ENCODE results near the gene SERPINE1. TPM values are rescaled to one million over a fixed set of nuclear protein-coding genes. Genes with fewer than 3 reads are reported as not detected.

Gene SERPINE1
- total and polyA plus RNA-seq, 2 experiments from 2014 or later: 1,537 to 2,000 TPM

DNA sequence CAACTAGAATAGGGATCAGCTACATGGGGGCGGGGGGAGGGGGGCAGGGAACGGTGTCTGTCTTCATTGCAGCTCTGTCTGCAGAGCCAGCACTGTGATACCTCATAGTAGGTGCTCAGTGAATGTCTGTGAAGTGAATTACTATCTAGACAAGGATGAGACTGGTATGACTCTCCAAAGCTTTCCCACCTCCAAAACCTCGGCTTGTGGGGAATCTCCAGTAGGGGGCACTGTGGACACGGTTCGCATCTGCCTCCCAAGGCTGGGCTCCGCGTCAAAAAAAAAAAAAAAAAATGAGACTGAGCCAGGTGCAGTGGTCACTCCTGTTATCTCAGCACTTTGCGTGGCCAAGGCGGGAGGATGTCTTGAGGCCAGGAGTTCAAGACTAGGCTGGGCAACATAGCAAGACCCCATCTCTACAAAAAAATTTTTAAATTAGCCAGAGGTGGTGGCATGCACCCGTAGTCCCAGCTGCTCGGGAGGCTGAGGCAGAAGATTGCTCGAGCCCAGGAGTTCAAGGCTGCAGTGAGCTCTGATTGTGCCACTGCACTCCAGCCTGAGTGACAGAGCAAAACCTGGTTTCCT lies 32.0 kb upstream of the SERPINE1 start:
- Histone ChIP-seq H2AFZ (no peak overlapping the region), H3K4me1 (ENCODE audit: insufficient read depth) (peaks cover 38% of the 10 kb centered on the region), H3K9me3 (ENCODE audit: low read depth) (no peaks in the 10 kb centered on the region), H3K4me2 (ENCODE audit: unreplicated experiment) (peak overlapping the region; percentile 67), H3K4me3 (peak overlapping the region; percentile 48; the same call in 1 of the 2 replicates), H3K9ac (peak overlapping the region; percentile 71), H3K9me2 (ENCODE audit: insufficient read depth) (no peaks in the 10 kb centered on the region), H3K36me3 (ENCODE audit: low read depth) (no peaks in the 10 kb centered on the region; the same call in 1 of the 2 replicates), H3K79me2 (ENCODE audit: insufficient read depth) (peaks cover 36% of the 10 kb centered on the region), H4K20me1 (ENCODE audit: insufficient read depth) (no peaks in the 10 kb centered on the region), H3K27ac (peak overlapping the region; percentile 91), H3F3A (ENCODE audit: insufficient read depth) (peaks cover 55% of the 10 kb centered on the region), H3K27me3 (replicated peaks; ENCODE audit: insufficient read depth) (no peaks in the 10 kb centered on the region)
- 26 to 28% methylated on average over 12 of the region's 12 CpGs for WGBS, 2 experiments (ENCODE audit: low coverage in 1 of 2, low lambda C conversion rate in 2 of 2, missing lambda C conversion rate in 2 of 2)
- no peak for TF ChIP-seq EZH2 (IDR thresholded peaks at IDR 0.05; ENCODE audit: insufficient read depth, poor library complexity, severe bottlenecking)
- TF ChIP-seq EZH2phosphoT487 (IDR thresholded peaks at IDR 0.05; ENCODE audit: insufficient read depth, low read depth): no peak
- peak; percentile 74 for DNase-seq
- in situ Hi-C loops (cut with MboI): no loop called here

DNA sequence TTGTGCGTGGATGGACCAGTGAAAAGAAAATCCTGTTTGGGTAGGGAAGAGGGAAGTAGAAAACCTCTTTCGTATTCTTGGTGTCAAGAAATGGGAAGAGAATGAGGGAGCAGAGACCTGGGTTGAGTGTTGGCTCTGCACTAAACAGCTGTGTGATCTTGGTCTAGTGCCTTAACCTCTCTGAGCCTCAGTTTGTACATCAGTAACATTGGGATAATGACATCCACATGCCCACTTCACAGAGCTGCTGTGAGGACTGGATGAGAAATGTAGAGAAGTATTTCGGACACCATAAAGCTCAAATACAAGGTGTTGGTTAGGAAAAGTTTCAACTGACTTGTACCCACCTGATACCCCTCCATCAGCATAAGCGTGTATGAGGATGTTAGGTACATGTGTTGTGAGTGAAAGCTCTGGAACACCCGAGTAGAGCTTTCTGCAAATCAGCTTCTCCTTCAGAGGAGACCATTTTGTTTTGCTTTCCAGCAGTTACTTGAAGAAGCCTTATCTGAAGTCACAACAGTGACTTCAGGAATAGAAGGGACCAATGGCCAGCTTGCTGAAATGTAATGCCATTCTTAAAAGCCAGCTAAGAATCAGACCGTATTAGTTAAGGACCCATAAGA lies 30.5 kb upstream of the SERPINE1 start:
- Histone ChIP-seq H3K79me2 (ENCODE audit: insufficient read depth) (peaks cover 26% of the 10 kb centered on the region), H3K36me3 (ENCODE audit: low read depth) (no peaks in the 10 kb centered on the region), H2AFZ (no peak overlapping the region), H3K4me2 (ENCODE audit: unreplicated experiment) (no peak overlapping the region), H3K27me3 (replicated peaks; ENCODE audit: insufficient read depth) (no peaks in the 10 kb centered on the region), H3F3A (ENCODE audit: insufficient read depth) (peaks cover 62% of the 10 kb centered on the region), H3K4me1 (ENCODE audit: insufficient read depth) (peaks cover 51% of the 10 kb centered on the region), H3K27ac (no peak overlapping the region), H3K9ac (no peak overlapping the region), H4K20me1 (ENCODE audit: insufficient read depth) (no peaks in the 10 kb centered on the region), H3K4me3 (no peak overlapping the region), H3K9me2 (ENCODE audit: insufficient read depth) (no peaks in the 10 kb centered on the region), H3K9me3 (ENCODE audit: low read depth) (no peaks in the 10 kb centered on the region)
- no peak for TF ChIP-seq EZH2 (IDR thresholded peaks at IDR 0.05; ENCODE audit: insufficient read depth, poor library complexity, severe bottlenecking)
- TF ChIP-seq EZH2phosphoT487 (IDR thresholded peaks at IDR 0.05; ENCODE audit: insufficient read depth, low read depth): no peak
- in situ Hi-C loops (cut with MboI): no loop called here
- WGBS, 2 experiments (ENCODE audit: low coverage in 1 of 2, low lambda C conversion rate in 2 of 2, missing lambda C conversion rate in 2 of 2): 63 to 66% methylated on average over 6 of the region's 6 CpGs
- DNase-seq: no peak

DNA sequence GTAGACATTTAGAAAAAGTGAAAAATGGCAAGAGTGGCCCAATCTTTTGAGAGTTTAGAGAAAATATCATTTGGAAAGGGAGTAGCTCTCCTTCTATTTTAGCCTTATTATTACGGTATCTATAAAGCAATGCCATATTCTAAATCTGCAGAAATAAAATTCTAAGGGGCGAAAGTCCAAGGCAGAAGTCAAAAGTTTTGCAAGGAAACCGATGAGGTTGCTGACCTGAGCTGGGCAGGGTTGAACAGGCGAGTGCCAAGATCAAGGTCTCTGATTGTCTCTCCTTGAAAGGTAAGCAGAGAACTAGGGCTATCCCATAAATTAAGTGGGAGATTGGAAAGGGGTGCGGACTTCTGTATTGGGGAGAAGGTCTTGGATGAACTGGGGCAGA lies 30.0 kb upstream of the SERPINE1 start:
- Histone ChIP-seq H2AFZ (no peak overlapping the region), H4K20me1 (ENCODE audit: insufficient read depth) (no peaks in the 10 kb centered on the region), H3K9ac (no peak overlapping the region), H3F3A (ENCODE audit: insufficient read depth) (peaks cover 64% of the 10 kb centered on the region), H3K79me2 (ENCODE audit: insufficient read depth) (peaks cover 31% of the 10 kb centered on the region), H3K27ac (no peak overlapping the region), H3K27me3 (replicated peaks; ENCODE audit: insufficient read depth) (no peaks in the 10 kb centered on the region), H3K4me3 (no peak overlapping the region), H3K9me2 (ENCODE audit: insufficient read depth) (no peaks in the 10 kb centered on the region), H3K36me3 (ENCODE audit: low read depth) (no peaks in the 10 kb centered on the region), H3K4me2 (ENCODE audit: unreplicated experiment) (no peak overlapping the region), H3K9me3 (ENCODE audit: low read depth) (no peaks in the 10 kb centered on the region), H3K4me1 (ENCODE audit: insufficient read depth) (peaks cover 56% of the 10 kb centered on the region)
- 98 to 99% methylated on average over 5 of the region's 5 CpGs for WGBS, 2 experiments (ENCODE audit: low coverage in 1 of 2, low lambda C conversion rate in 2 of 2, missing lambda C conversion rate in 2 of 2)
- in situ Hi-C loops (cut with MboI): no loop called here
- no peak for DNase-seq
- TF ChIP-seq EZH2phosphoT487 (IDR thresholded peaks at IDR 0.05; ENCODE audit: insufficient read depth, low read depth) (no peak), EZH2 (IDR thresholded peaks at IDR 0.05; ENCODE audit: insufficient read depth, poor library complexity, severe bottlenecking) (no peak)

DNA sequence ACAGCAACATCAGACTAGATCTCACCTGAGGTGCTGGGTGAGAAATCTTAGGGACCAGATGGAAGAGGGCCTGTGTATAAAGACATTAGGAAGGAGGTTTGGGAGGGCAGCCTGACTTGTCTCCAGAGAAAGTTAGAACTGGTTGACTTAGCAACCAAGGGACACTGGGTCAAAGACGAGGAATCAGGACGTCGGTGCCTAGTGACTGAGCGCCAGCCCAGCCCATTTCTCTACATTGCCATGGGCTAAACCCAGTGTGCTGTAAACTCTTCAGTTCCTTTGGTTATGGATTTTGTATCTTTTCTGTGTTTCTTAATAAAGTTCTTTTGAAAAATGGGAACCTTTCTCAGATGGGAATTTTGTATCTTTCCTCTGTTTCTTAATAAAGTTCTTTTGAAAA lies 29.3 kb upstream of the SERPINE1 start:
- H2AFZ ChIP-seq: no peak overlapping the region
- peaks cover 56% of the 10 kb centered on the region for H3K4me1 ChIP-seq (ENCODE audit: insufficient read depth)
- H3K4me3 ChIP-seq: no peak overlapping the region
- in situ Hi-C loops (cut with MboI): no loop called here
- H3K4me2 ChIP-seq (ENCODE audit: unreplicated experiment): no peak overlapping the region
- no peaks in the 10 kb centered on the region for H4K20me1 ChIP-seq (ENCODE audit: insufficient read depth)
- H3K9me3 ChIP-seq (ENCODE audit: low read depth): no peaks in the 10 kb centered on the region
- no peaks in the 10 kb centered on the region for H3K27me3 ChIP-seq (replicated peaks; ENCODE audit: insufficient read depth)
- no peaks in the 10 kb centered on the region for H3K36me3 ChIP-seq (ENCODE audit: low read depth)
- no peak for DNase-seq
- no peaks in the 10 kb centered on the region for H3K9me2 ChIP-seq (ENCODE audit: insufficient read depth)
- 79 to 92% methylated on average over 4 of the region's 4 CpGs for WGBS, 2 experiments (ENCODE audit: low coverage in 1 of 2, low lambda C conversion rate in 2 of 2, missing lambda C conversion rate in 2 of 2)
- no peak overlapping the region for H3K9ac ChIP-seq
- TF ChIP-seq EZH2phosphoT487 (IDR thresholded peaks at IDR 0.05; ENCODE audit: insufficient read depth, low read depth) (no peak), EZH2 (IDR thresholded peaks at IDR 0.05; ENCODE audit: insufficient read depth, poor library complexity, severe bottlenecking) (no peak)
- H3F3A ChIP-seq (ENCODE audit: insufficient read depth): peaks cover 64% of the 10 kb centered on the region
- no peak overlapping the region for H3K27ac ChIP-seq
- H3K79me2 ChIP-seq (ENCODE audit: insufficient read depth): peaks cover 32% of the 10 kb centered on the region
